Activated CD4-positive, alpha-beta T cell treated with anti-CD3 and anti-CD28 coated beads, Interleukin-10, Interleukin-2, amounts not matched to agents 100 ng/mL and 50 ng/mL, durations not matched to agents 16 hours and 8 hours (primary cell): ENCODE data around the gene ACKR1.
A peak's percentile ranks its signal among the peaks of the same experiment; 100 is the strongest.

ENCODE experiments used
- DNase-seq: peaks from one replicate; pipeline ENCODE4 v3.0.0-alpha.2; 2020

ACKR1 gene

GRCh38 chr1:159223004-159223403 is 18.3 kb downstream of the ACKR1 start:
- no peak for DNase-seq

GRCh38 chr1:159228554-159228953 is 23.9 kb downstream of the ACKR1 start:
- DNase-seq: no peak

- no peak for DNase-seq
These were observed 24.7 kb downstream of the ACKR1 start for GRCh38 chr1:159229260-159229885.

GRCh38 chr1:159229896-159230295 is 25.2 kb downstream of the ACKR1 start:
- no peak for DNase-seq

GRCh38 chr1:159239551-159240220 is 35.0 kb downstream of the ACKR1 start:
- peak; percentile 26 for DNase-seq

GRCh38 chr1:159247266-159247665 is 42.6 kb downstream of the ACKR1 start:
- DNase-seq: no peak

- no peak for DNase-seq
These were observed 43.6 kb downstream of the ACKR1 start for GRCh38 chr1:159248311-159248710.

- DNase-seq: no peak
These were observed 46.1 kb downstream of the ACKR1 start for GRCh38 chr1:159250638-159251216.
